GM21528 (cell line): ENCODE measurements around the gene BCL11A.

Source experiments
- ATAC-seq: cut with Tn5 transposase; IDR thresholded peaks from one replicate; pipeline ENCODE4 v1.9.1; 2021; ENCODE audit warnings: mild to moderate bottlenecking, moderate library complexity; ENCODE audit not compliant: unreplicated experiment, low FRiP score

BCL11A gene

GRCh38 chr2:60512062-60512622, 41.3 kb downstream of the BCL11A start:
- no peak for ATAC-seq

- no peak for ATAC-seq
These were observed 42.7 kb downstream of the BCL11A start for GRCh38 chr2:60510713-60511112.

- no peak for ATAC-seq
These were observed 44.4 kb downstream of the BCL11A start for GRCh38 chr2:60509066-60509465.

GRCh38 chr2:60508339-60508917, 45.0 kb downstream of the BCL11A start:
- ATAC-seq, result no peak

- ATAC-seq, result no peak
These were observed 46.1 kb downstream of the BCL11A start for GRCh38 chr2:60507211-60507965.

GRCh38 chr2:60505880-60506260, 47.6 kb downstream of the BCL11A start:
- ATAC-seq, result no peak

- no peak for ATAC-seq
These were observed 48.1 kb downstream of the BCL11A start for GRCh38 chr2:60505240-60505879.

- no peak for ATAC-seq
These were observed 49.4 kb downstream of the BCL11A start for GRCh38 chr2:60504049-60504448.

- no peak for ATAC-seq
These were observed 51.3 kb downstream of the BCL11A start for GRCh38 chr2:60502144-60502543.

GRCh38 chr2:60500861-60501260, 52.6 kb downstream of the BCL11A start:
- no peak for ATAC-seq

GRCh38 chr2:60499651-60500265, 53.7 kb downstream of the BCL11A start:
- ATAC-seq, result no peak

- peak; percentile 45 for ATAC-seq
These were observed 54.5 kb downstream of the BCL11A start for GRCh38 chr2:60498816-60499429.

GRCh38 chr2:60498127-60498815, 55.2 kb downstream of the BCL11A start:
- ATAC-seq, result no peak

- ATAC-seq, result no peak
These were observed 56.0 kb downstream of the BCL11A start for GRCh38 chr2:60497500-60497899.

- no peak for ATAC-seq
These were observed 56.5 kb downstream of the BCL11A start for GRCh38 chr2:60496956-60497355.

GRCh38 chr2:60496475-60496874, 57.0 kb downstream of the BCL11A start:
- ATAC-seq, result no peak

- no peak for ATAC-seq
These were observed 58.3 kb downstream of the BCL11A start for GRCh38 chr2:60495041-60495625.

GRCh38 chr2:60493804-60494387, 59.6 kb downstream of the BCL11A start:
- no peak for ATAC-seq

- no peak for ATAC-seq
These were observed 60.9 kb downstream of the BCL11A start for GRCh38 chr2:60492548-60492947.
